Activated CD4-positive, alpha-beta T cell treated with anti-CD3 and anti-CD28 coated beads for 24 hours (primary cell): Measurements from ENCODE around the gene RCOR3.
"Not testable (repeated sequence)": the region's sequence is repeated elsewhere in the genome, so short reads cannot be mapped to it uniquely, and the experiment has no call there.

Experiments used
- DNase-seq, 2 donors: peaks; one replicate each; pipeline ENCODE4 v3.0.0-alpha.2; 2020; ENCODE audit warnings: low read depth in 2 of 2

The RCOR3 gene

DNA sequence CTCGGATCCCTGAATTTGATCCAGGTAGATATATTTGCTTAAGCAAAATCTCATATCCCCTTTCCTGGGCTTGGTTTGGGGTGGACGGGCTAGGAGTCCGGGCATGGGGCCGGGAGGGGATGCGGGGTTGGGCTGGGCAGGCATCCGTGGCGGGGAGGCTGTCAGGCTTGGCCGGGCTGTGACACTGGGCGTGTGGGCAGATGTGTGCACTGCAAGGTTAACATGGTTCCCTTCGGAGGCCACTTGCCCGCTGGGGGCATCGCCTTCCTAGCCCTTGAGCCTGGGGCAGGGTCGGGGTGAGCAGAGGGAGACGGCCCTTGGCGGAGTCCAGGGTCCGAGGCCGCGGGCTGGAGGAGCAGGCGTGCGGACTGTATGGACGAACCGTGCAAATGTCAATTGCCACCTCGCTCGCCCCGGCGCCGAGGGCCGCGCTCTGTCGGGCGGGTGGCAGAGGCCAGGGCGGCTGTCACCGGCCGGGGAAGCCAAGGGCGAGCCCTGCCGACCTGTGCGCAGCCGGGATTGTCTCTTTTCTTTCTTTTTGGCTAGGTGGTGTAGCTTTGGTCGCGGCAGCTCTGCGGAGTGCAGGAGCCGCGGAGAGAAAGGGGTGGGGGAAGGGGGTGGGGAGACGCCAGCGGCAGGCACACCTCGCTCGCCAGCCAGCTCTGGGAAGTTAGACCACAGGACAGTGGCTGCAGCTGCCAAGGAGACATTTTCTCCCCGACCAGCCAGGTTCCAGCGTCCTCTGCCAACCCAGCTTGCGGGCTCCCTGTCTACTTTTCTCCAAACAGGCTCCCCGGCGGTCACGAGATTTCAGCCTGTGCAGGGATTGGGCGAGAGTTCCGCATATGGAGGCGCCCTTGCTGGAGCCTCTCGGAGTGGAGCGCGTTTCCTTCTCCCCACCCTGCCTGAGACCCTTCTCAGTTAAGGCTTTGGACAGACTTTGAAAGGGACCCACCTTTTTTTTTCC is 1.3 kb downstream of the RCOR3 start:
- DNase-seq = peak; percentile 41 to 51

DNA sequence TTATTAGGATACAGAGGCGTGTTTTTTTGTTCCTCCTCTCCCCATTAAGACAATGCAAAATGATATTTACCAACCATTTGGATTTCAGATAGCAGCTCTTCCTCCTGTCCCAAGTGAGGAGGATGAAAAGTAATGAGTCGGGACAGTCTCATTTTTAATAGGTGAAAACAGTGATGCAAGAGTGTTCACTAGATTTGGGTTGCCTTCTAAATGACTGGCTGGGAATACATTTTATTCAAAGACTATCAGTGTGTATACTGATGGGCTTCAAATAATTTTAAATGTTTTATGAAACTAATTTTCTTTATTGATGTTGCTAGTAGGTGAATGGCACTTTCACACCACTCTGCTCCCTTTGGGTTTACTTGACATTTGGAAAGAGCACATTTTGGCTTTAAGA is 2.1 kb downstream of the RCOR3 start:
- DNase-seq = no peak

GRCh38 chr1:211263022-211263421 is 3.9 kb downstream of the RCOR3 start:
- DNase-seq = not testable (repeated sequence)

- no peak for DNase-seq
Observed at GRCh38 chr1:211267204-211267857, 8.2 kb downstream of the RCOR3 start.

DNA sequence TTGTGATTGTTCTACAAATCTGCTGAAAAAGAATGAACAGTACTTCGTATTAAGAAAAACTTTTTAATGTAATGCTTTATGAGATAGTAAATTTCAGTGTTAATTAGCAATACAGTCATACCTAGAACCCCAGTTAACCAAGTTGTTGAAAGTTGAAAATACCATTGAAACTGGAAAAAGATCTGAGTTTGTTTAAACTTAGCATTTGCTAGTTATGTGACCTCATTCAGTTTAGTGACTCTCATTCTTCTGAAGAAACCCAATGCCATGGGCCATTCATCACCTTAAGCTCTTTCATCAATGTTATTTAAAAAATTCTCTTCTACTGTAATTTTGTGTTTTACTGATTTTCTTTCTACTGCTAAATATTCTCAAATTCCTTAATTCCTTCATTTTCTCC is 20.2 kb downstream of the RCOR3 start:
- no peak for DNase-seq

DNA sequence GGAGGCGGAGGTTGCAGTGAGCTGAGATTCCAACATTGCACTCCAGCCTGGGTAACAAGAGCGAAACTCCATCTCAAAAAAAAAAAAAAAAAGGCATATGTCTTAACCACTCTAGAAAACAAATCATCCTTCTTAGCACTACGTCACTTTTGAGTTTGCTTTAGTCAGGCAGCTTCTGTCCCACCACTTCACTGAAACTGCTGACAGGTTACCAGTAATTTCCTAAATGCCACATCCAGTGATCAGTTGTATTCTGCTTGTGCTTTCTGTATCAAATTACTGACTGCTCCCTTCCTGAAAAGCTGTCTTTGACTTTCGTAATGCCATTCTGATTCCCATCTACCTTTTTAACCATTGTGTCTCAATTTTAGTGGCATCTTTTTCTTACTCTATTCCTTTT is 21.7 kb downstream of the RCOR3 start:
- no peak for DNase-seq

GRCh38 chr1:211281320-211282022 is 22.3 kb downstream of the RCOR3 start:
- DNase-seq = no peak

- no peak for DNase-seq
Observed at GRCh38 chr1:211282023-211282373, 22.8 kb downstream of the RCOR3 start.

GRCh38 chr1:211285196-211285595 is 26.0 kb downstream of the RCOR3 start:
- DNase-seq = no peak

DNA sequence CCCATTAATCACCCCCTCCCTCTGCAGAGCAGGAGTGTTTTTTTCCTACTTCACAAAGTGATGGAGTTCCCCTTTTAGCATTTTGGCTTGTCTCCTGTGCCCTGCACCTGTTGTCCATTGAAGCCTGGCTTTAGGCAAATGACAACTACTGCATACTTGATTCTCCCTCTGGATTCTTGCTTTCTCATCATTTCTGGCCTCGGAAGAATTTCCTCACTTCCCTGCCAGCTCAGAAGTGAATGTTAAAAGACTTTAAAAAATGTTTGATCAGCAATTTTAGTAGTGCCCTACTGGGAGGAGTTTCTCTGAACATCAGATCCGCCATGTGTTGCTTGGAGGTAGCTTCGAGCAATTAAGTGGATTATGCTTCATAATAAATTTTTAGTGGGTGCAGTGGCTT is 28.1 kb downstream of the RCOR3 start:
- DNase-seq = no peak

- DNase-seq = no peak
Observed at GRCh38 chr1:211292411-211292810, 33.2 kb downstream of the RCOR3 start.

GRCh38 chr1:211296396-211296795 is 37.2 kb downstream of the RCOR3 start:
- no peak for DNase-seq

DNA sequence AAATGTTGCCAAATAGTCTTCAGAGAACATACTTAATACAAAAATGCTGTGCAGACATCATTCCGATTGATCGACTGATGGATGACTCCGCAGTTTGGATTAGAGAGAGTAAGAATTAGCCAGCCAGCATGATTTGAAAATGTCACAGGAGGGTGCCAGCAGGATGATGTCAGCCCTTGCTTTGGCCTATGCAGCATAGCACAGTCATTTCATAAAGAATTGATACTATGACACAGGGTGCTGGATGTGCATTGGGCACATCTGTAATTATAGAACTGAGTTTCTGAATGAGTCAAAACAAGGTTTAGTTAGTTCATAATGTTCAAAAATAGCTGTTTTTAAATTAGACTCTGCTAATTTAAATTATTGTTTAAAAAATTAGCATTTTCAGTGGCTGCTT is 45.9 kb downstream of the RCOR3 start:
- peak in 1 of 2 donors; percentile 21 for DNase-seq

DNA sequence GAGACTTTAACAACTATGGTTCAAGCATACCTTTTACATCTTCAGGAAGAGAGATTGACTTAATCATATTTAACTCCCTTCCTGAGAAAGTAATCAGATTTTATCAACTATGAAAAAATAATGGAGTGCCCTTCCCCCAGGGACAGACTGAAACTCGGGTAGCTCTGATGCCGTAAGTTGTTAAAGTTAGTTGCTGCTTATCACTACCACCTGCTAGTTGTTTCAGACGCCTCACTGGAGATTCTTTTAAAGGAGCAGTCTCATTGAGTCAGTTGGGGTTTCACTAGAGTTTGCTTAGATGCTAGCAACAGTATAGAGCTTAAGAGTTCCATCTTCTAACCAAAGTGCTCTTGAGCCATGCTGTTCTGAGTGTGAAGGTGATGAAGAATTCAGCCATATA is 50.5 kb downstream of the RCOR3 start:
- DNase-seq = no peak

GRCh38 chr1:211313392-211313791 is 54.2 kb downstream of the RCOR3 start:
- no peak for DNase-seq

DNA sequence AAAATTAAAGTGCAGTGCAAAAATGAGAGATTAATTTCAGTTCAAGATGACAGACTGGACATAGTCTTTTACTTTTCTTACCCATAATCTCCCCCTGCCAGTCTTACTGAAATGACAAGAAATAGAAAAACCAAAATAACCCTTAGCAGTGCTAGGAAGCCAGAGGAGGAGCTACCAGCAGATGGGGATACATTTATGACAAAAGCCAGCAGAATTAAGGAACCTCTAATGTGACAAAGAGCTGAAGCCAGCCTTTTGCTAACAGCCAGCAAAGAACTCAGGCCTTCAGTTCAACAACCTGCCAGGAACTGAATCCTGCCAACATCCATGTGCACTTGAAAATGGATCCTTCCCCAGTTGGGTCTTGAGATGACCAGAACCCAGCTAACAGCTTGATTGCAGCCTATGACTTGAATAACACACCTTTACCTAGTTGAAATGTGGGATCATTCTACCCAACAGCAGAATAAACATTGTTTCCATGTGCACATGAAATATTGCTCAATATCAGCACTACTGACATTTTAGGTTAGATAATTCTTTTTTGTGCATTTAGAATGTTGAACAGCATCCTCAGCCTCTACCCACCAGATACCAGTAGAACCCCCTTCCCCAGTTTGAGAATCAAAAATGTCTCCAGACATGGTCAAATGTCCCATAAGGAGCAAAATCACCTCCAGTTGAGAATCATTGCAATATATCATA is 59.6 kb downstream of the RCOR3 start:
- no peak for DNase-seq

- no peak for DNase-seq
Observed at GRCh38 chr1:211319892-211320291, 60.7 kb downstream of the RCOR3 start.

GRCh38 chr1:211320980-211321379 is 61.8 kb downstream of the RCOR3 start:
- DNase-seq = no peak

DNA sequence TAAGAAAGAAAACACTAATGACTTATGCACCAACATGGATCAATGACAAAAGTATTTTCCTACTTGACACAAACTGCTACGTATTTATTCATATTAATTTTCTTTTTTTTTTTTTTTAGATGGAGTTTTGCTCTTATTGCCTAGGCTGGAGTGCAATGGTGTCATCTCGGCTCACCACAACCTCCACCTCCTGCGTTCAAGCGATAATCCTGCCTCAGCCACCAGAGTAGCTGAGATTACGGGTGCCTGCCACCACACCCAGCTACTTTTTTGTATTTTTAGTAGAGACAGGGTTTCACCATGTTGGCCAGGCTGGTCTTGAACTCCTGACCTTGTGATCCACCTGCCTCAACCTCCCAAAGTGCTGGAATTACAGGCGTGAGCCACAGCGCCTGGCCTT is 62.5 kb downstream of the RCOR3 start:
- DNase-seq = not testable (repeated sequence)

DNA sequence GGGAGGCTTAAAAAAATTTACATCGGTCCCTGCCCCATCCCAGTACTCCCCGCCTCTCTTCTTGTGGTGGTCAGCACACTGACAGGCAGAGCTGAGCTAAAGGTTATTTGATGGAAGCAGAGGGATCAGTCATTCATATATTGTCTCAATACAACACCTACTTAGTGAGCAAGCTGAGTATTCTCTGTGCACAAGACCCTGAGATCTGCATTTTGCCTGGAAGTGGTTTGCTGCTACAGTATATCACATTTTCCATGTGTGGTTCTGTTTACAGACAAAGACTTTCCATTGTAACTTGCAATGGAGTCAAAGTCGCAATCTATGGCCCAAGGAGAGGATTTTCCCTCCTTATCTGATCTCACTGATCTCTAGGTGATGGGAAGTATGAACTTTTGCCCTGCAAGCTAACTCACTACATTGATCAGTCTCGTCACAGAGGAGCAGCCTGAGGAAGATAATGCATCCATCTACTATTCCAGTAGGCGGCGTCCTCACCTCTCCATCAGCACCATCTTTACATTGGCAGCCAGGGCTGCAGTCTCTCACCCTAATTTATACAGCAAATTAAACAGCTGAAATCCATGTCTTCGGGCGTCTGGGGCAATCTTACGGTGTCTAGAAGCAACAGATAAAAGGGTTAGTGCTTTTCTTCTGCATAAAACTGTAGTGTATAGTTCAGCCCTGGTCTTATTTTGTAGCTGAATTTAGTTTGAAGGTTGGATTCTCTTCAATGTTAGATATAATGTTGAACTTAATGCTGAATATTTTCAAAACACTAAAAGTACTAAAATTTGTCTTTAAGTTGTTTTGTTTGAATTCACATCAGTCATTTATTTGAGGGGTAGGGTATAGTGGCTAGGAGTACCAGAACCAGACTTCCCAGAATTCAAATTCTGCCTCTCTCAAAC is 64.2 kb downstream of the RCOR3 start:
- DNase-seq = peak; percentile 46 to 51
